Liver (tissue), 9 donors: ENCODE measurements around the gene CSNK1G2. TPM values are rescaled to one million over a fixed set of nuclear protein-coding genes. Genes with fewer than 3 reads are reported as not detected.

Source experiments
- DNase-seq: peaks from one replicate; pipeline ENCODE4 v3.0.0-alpha.2; 2017; ENCODE audit warnings: low spot score
- H3K27ac ChIP-seq, 2 donors: one replicate each; pipeline ENCODE4 v1.7.0; 2013; ENCODE audit warnings: inconsistent platforms in 2 of 2, low read length in 2 of 2, control low read depth in 1 of 2, low read depth in 1 of 2, mild to moderate bottlenecking in 1 of 2
- H3K27me3 ChIP-seq, 4 donors: one replicate each; pipeline versions ENCODE4 v1.6.1 to v1.7.0; 2013; ENCODE audit warnings: low read length in 3 of 4, inconsistent platforms in 1 of 4, mild to moderate bottlenecking in 1 of 4, moderate library complexity in 1 of 4; ENCODE audit not compliant: control insufficient read depth in 4 of 4, insufficient read depth in 4 of 4
- H3K36me3 ChIP-seq, 4 donors: one replicate each; pipeline versions ENCODE4 v1.6.1 to v1.7.0; 2013; ENCODE audit warnings: low read length in 3 of 4, mild to moderate bottlenecking in 3 of 4, low read depth in 1 of 4, moderate library complexity in 1 of 4; ENCODE audit not compliant: control insufficient read depth in 4 of 4, insufficient read depth in 3 of 4
- H3K4me1 ChIP-seq, 4 donors: one replicate each; pipeline versions ENCODE4 v1.6.1 to v1.7.0; 2013; ENCODE audit warnings: low read length in 3 of 4, mild to moderate bottlenecking in 3 of 4, moderate library complexity in 1 of 4; ENCODE audit not compliant: control insufficient read depth in 4 of 4, insufficient read depth in 4 of 4
- H3K4me3 ChIP-seq, 3 donors: one replicate each; pipeline versions ENCODE4 v1.6.1 to v1.7.0; 2013; ENCODE audit warnings: low read length in 3 of 3, control low read depth in 1 of 3, low read depth in 1 of 3, mild to moderate bottlenecking in 1 of 3
- H3K9ac ChIP-seq, 2 donors: one replicate each; pipeline ENCODE4 v1.7.0; 2013; ENCODE audit warnings: low read length in 2 of 2, mild to moderate bottlenecking in 2 of 2, moderate library complexity in 2 of 2, control low read depth in 1 of 2, low read depth in 1 of 2
- H3K9me3 ChIP-seq, 4 donors: one replicate each; pipeline versions ENCODE4 v1.6.1 to v1.7.0; 2013; ENCODE audit warnings: low read length in 3 of 4; ENCODE audit not compliant: control insufficient read depth in 4 of 4
- FOXA1 ChIP-seq: IDR thresholded peaks from 2 replicates; pipeline ENCODE4 v1.6.1; 2016; ENCODE audit warnings: antibody characterized with exemption
- FOXA2 ChIP-seq: IDR thresholded peaks from 2 replicates; pipeline ENCODE4 v1.6.1; 2016; ENCODE audit warnings: antibody characterized with exemption
- GABPA ChIP-seq, 2 donors: IDR thresholded peaks in 1 of 2; conservative IDR thresholded peaks in 1 of 2; 2 replicates each; pipeline ENCODE4 v1.6.1; 2016; ENCODE audit warnings: antibody characterized with exemption in 2 of 2, mild to moderate bottlenecking in 1 of 2, moderate library complexity in 1 of 2
- HNF4A ChIP-seq, 2 donors: conservative IDR thresholded peaks; 2 replicates each; pipeline ENCODE4 v1.6.1; 2016; ENCODE audit warnings: antibody characterized with exemption in 2 of 2, mild to moderate bottlenecking in 2 of 2
- HNF4G ChIP-seq: IDR thresholded peaks from 2 replicates; pipeline ENCODE4 v1.6.1; 2016; ENCODE audit warnings: antibody characterized with exemption
- JUND ChIP-seq, 2 donors: IDR thresholded peaks; 2 replicates each; pipeline ENCODE4 v1.6.1; 2016; ENCODE audit warnings: antibody characterized with exemption in 2 of 2
- NR2F2 ChIP-seq: IDR thresholded peaks from 2 replicates; pipeline ENCODE4 v1.6.1; 2016; ENCODE audit warnings: antibody characterized with exemption
- RAD21 ChIP-seq, 2 donors: IDR thresholded peaks; 2 replicates each; pipeline ENCODE4 v1.6.1; 2016; ENCODE audit warnings: antibody characterized with exemption in 2 of 2, mild to moderate bottlenecking in 2 of 2
- RXRA ChIP-seq, 2 donors: IDR thresholded peaks; 2 replicates each; pipeline ENCODE4 v1.6.1; 2017 to 2018; ENCODE audit warnings: antibody characterized with exemption in 2 of 2, mild to moderate bottlenecking in 1 of 2
- TAF1 ChIP-seq: conservative IDR thresholded peaks from 2 replicates; pipeline ENCODE4 v1.6.1; 2016; ENCODE audit warnings: antibody characterized with exemption, mild to moderate bottlenecking
- YY1 ChIP-seq: IDR thresholded peaks from 2 replicates; pipeline ENCODE4 v1.6.1; 2016; ENCODE audit warnings: antibody characterized with exemption, mild to moderate bottlenecking
- ZBTB33 ChIP-seq: IDR thresholded peaks from 2 replicates; pipeline ENCODE4 v1.6.1; 2016; ENCODE audit warnings: antibody characterized with exemption
- WGBS: extraction: QIAGEN DNeasy Blood & Tissue Kit; methylation state at CpG from one replicate; pipeline ENCODE4 v1.1.7; 2013; 5-methylcytosine and 5-hydroxymethylcytosine counted together
- polyA plus RNA-seq, 2 donors: library from polyadenylated mRNA; stranded (reverse) in 1 of 2; unstranded in 1 of 2; fragments of 200-250 nt in 1 of 2; fragments of >200 nt in 1 of 2; fragmentation: Nextera tagmentation in 1 of 2; extraction: Ambion mirVana in 1 of 2; gene quantifications; one replicate each; pipeline versions ENCODE4 v1.2.1 to v1.2.3, GENCODE V29; 2013 to 2015
- total RNA-seq, 2 donors: library from RNA; depleted of rRNA; stranded (reverse); fragments of >200 nt; gene quantifications; one replicate each; pipeline ENCODE4 v1.2.3, GENCODE V29; 2014
- TF ChIP-seq, protein P1 (sequence below): fragments of 150-350 bp; IDR thresholded peaks from 2 replicates; pipeline ENCODE4 v1.5.1; 2017; ENCODE audit warnings: improper control_type of control experiment, low read depth, low read length; ENCODE audit not compliant: missing input control
- donor health status: healthy.
- donor health status: healthy.
- donor health status: healthy.
- donor health status: healthy.
- donor health status: healthy.

The CSNK1G2 gene
- total and polyA plus RNA-seq, 4 donors = 3.5 to 30.6 (median 23.9) TPM

DNA sequence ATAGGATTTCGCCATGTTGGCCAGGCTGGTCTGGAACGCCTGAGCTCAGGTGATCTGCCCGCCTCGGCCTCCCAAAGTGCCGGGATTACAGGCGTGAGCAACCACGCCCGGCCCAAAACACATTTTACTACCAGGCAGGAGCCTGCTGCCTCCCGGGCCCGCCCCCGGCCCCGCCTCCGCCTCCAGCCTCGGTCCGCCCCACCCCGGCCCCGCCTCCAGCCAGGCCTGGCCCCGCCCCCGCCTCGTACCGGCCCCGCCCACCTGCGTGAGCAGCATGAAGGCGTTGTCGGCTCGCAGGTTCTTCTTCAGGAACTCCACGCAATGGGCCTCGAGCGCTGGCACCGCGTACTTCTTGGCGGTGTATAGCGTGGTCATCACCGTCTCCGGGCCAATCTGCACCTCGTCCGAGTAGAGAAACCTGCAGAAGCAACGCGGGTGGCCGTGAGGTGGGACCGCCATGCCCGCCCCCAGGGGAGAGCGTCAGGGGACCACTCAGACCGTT, 51.8 kb downstream of the CSNK1G2 start (continued):
- no peak for TF ChIP-seq ZBTB33

- H3K4me3 ChIP-seq = no peak overlapping the region
- H3K9me3 ChIP-seq = no peaks in the 10 kb centered on the region
- TF ChIP-seq HNF4G (no peak), GABPA (IDR thresholded peaks at IDR 0.05 in 1 of 2, conservative IDR thresholded peaks at IDR 0.05 in 1 of 2) (no peak), RAD21 (IDR thresholded peaks at IDR 0.05) (no peak), HNF4A (conservative IDR thresholded peaks at IDR 0.05) (no peak), FOXA1 (no peak), FOXA2 (no peak), ZBTB33 (no peak), JUND (IDR thresholded peaks at IDR 0.05) (no peak), RXRA (IDR thresholded peaks at IDR 0.05) (no peak), TAF1 (no peak), YY1 (no peak), NR2F2 (no peak)
- TF ChIP-seq, protein P1, sequence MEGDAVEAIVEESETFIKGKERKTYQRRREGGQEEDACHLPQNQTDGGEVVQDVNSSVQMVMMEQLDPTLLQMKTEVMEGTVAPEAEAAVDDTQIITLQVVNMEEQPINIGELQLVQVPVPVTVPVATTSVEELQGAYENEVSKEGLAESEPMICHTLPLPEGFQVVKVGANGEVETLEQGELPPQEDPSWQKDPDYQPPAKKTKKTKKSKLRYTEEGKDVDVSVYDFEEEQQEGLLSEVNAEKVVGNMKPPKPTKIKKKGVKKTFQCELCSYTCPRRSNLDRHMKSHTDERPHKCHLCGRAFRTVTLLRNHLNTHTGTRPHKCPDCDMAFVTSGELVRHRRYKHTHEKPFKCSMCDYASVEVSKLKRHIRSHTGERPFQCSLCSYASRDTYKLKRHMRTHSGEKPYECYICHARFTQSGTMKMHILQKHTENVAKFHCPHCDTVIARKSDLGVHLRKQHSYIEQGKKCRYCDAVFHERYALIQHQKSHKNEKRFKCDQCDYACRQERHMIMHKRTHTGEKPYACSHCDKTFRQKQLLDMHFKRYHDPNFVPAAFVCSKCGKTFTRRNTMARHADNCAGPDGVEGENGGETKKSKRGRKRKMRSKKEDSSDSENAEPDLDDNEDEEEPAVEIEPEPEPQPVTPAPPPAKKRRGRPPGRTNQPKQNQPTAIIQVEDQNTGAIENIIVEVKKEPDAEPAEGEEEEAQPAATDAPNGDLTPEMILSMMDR = no peak
- WGBS = 97% methylated on average over 31 of the region's 31 CpGs
- peaks cover 6 to 25% (median 14%) of the 10 kb centered on the region in 4 donors for H3K36me3 ChIP-seq
- no peak for DNase-seq
- H3K9ac ChIP-seq = no peak overlapping the region
- H3K27me3 ChIP-seq = no peaks in the 10 kb centered on the region
- no peak overlapping the region for H3K27ac ChIP-seq
- H3K4me1 ChIP-seq = no peaks in the 10 kb centered on the region
These were observed 56.6 kb downstream of the CSNK1G2 start for GRCh38 chr19:1997353-1998233.
